22Rv1 (cell line): Measurements from ENCODE around the gene NAXD.

ENCODE experiments used
- ZFX ChIP-seq: fragments of 450-650 bp; IDR thresholded peaks from 2 replicates; pipeline ENCODE4 v1.6.1; 2017; ENCODE audit warnings: antibody characterized with exemption, borderline replicate concordance
- TF ChIP-seq, protein P1 (sequence below): fragments of 450-650 bp; IDR thresholded peaks from 2 replicates; pipeline ENCODE4 v1.5.1; 2017; ENCODE audit warnings: mild to moderate bottlenecking

DNA sequence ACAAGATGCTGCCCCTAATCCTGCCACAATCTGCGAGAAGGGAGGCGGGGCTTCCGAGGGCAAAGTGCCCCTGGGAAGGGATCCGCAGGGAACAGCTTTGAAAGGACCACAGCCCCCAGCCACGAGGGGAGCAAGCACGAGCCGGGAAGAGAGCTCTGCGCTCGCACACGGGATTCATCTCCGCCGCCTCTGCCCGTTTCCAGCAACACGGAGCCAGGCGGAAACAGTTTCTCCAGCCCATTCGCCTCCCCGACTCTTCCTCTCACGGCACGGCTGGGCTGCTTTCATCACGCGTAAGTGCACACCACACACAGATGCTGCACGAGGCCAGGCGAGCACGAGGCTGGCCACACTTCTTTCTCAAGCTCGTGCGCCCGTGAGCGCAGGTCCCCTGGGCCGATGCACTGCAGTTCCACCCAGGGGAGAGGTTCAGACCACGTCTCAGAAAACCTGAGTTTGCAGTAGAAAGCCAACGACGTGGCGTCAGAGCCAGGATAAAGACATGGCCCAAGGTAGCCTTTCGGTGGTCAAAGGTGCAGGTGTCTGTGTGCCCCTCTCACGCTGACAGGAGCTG lies 33.6 kb downstream of the NAXD start:
- TF ChIP-seq, protein P1, sequence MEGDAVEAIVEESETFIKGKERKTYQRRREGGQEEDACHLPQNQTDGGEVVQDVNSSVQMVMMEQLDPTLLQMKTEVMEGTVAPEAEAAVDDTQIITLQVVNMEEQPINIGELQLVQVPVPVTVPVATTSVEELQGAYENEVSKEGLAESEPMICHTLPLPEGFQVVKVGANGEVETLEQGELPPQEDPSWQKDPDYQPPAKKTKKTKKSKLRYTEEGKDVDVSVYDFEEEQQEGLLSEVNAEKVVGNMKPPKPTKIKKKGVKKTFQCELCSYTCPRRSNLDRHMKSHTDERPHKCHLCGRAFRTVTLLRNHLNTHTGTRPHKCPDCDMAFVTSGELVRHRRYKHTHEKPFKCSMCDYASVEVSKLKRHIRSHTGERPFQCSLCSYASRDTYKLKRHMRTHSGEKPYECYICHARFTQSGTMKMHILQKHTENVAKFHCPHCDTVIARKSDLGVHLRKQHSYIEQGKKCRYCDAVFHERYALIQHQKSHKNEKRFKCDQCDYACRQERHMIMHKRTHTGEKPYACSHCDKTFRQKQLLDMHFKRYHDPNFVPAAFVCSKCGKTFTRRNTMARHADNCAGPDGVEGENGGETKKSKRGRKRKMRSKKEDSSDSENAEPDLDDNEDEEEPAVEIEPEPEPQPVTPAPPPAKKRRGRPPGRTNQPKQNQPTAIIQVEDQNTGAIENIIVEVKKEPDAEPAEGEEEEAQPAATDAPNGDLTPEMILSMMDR, result no peak
- TF ChIP-seq ZFX, result no peak
